GM12891 (cell line): ENCODE measurements around the gene KCNS1.

Experiments
- PAX5 ChIP-seq: IDR thresholded peaks from 2 replicates; pipeline ENCODE4 v1.6.1; 2011; ENCODE audit warnings: low read length, moderate library complexity, mild to moderate bottlenecking; ENCODE audit not compliant: insufficient read depth, severe bottlenecking
- POLR2A ChIP-seq: IDR thresholded peaks from 2 replicates; pipeline ENCODE4 v1.6.1; 2011; ENCODE audit warnings: low read depth, low read length, control low read depth
- POLR2AphosphoS5 ChIP-seq: IDR thresholded peaks from 2 replicates; pipeline ENCODE4 v1.6.1; 2011; ENCODE audit warnings: low read depth, low read length, control low read depth
- SPI1 ChIP-seq: IDR thresholded peaks from 2 replicates; pipeline ENCODE4 v1.6.1; 2011; ENCODE audit warnings: low read depth, low read length, control low read depth
- TAF1 ChIP-seq: IDR thresholded peaks from 2 replicates; pipeline ENCODE4 v1.6.1; 2011; ENCODE audit warnings: low read depth, low read length, control low read depth

DNA sequence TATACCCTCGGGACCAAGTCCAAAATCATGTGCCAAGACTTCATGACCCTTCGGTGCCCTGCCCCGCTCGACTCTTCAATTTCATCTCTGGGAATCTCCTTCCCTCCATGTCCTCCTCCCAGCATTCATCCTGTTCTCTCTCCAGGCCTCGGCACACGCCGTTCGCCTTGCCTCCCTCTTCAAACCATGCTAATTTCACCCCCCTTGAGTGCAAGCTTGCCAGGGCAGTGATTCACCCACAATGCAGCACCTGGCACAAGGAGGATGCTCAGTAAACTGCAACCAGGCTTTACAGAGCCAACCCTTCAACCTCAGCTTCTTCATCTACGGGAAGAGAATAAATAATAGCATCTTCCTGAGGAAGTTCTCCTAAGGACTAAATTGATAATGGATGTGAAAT, 4.1 kb downstream of the KCNS1 start:
- no peak for TF ChIP-seq POLR2AphosphoS5
- no peak for TF ChIP-seq TAF1
- TF ChIP-seq POLR2A = no peak
- TF ChIP-seq PAX5 = no peak
- no peak for TF ChIP-seq SPI1
